ENCODE results near the gene NKX6-1. TPM values are rescaled to one million over a fixed set of nuclear protein-coding genes. Genes with fewer than 3 reads are reported as not detected.

Gene NKX6-1
- total RNA-seq, 1 donor from 2014 or later: 107 TPM

GRCh38 chr4:84484236-84484635, 14.9 kb downstream of the NKX6-1 start:
- no peak for DNase-seq (ENCODE audit: low spot score, unreplicated experiment)
- peaks cover 81% of the 10 kb centered on the region for H3K27me3 Mint-ChIP-seq
- H3K4me1 Mint-ChIP-seq (ENCODE audit: low read depth): peaks cover 20% of the 10 kb centered on the region
- no peak overlapping the region for H3K4me3 Mint-ChIP-seq (ENCODE audit: low read depth)
- no peak overlapping the region for H3K27ac Mint-ChIP-seq
- peaks cover 4% of the 10 kb centered on the region for H3K36me3 Mint-ChIP-seq (ENCODE audit: insufficient read depth)
- TF ChIP-seq CTCF (IDR thresholded peaks at IDR 0.05; ENCODE audit: unreplicated experiment): no peak
- peaks cover 3% of the 10 kb centered on the region for H3K9me3 Mint-ChIP-seq (ENCODE audit: low read depth)

DNA sequence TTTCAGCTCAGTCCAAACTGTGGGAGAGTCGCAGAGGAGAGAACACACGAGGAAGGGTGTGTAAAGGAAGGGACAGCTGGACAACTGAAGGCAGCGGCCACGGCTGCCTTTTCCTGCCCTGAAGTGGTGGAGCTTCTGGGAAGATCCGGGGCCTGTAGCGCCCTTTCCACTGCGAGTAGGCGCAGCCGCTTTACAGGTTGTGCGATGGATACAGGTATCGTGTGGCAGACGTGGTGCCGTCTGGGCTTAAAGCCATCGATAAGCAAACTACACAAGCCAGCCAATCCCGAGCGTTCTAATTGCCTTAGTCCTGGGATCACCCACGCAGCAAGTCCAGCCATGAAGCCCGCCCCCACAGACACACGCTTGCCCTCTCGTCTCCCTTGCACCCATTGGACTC, 15.4 kb downstream of the NKX6-1 start:
- Mint-ChIP-seq H3K9me3 (ENCODE audit: low read depth) (peaks cover 3% of the 10 kb centered on the region), H3K4me3 (ENCODE audit: low read depth) (no peak overlapping the region), H3K36me3 (ENCODE audit: insufficient read depth) (peaks cover 4% of the 10 kb centered on the region), H3K4me1 (ENCODE audit: low read depth) (peaks cover 17% of the 10 kb centered on the region), H3K27me3 (peaks cover 76% of the 10 kb centered on the region), H3K27ac (no peak overlapping the region)
- no peak for DNase-seq (ENCODE audit: low spot score, unreplicated experiment)
- TF ChIP-seq CTCF (IDR thresholded peaks at IDR 0.05; ENCODE audit: unreplicated experiment): no peak

DNA sequence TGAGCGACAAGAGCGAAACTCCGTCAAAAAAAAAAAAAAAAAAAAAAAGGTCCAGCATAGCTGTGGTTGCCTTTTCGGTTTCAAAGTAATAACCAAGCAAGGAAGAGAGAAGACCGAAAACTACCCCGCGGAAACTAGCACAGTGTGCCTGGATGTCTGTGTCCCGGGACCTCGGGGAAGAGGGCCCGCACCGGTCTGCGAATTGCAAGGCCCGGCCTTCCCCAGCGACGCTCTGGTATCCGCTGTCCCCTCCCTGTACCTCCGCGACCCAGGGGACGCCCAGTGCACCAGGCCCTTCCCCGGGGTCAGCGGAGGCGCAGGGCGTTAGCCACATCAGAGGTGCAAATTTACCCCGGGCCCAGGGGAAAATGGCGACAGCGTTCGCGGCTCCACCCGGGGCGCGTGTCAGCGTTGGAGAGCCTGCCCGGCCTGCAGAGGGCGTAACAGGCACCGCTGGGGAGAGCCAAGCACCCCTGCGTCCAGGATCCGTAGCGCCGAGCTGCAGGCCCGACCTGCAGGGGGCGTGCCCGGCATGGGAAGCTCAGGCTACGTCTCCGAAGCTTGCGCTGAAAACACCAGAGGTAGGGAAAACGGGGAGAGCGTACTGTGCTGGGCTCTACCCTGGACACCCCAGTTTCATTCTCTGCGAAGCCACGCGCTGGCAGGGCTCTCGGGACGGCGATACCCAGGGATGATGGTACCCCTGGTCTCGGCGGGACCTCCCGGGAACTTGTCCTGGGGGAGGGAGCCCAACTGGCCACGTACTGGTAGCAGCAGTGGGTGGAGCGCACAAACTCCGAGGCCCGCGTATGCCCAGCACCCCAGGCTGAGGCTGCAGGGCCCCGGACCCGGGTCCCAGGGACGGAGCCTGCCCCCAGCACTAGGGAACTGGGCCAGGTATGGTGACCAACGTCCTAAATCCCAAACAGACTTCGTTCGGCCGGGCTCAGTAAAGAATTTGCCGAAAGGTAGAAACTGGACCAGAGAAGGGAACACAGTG, 16.2 kb downstream of the NKX6-1 start:
- peaks cover 4% of the 10 kb centered on the region for H3K36me3 Mint-ChIP-seq (ENCODE audit: insufficient read depth)
- no peak overlapping the region for H3K27ac Mint-ChIP-seq
- H3K9me3 Mint-ChIP-seq (ENCODE audit: low read depth): peaks cover 3% of the 10 kb centered on the region
- TF ChIP-seq CTCF (IDR thresholded peaks at IDR 0.05; ENCODE audit: unreplicated experiment): peak; percentile 28
- no peak for DNase-seq (ENCODE audit: low spot score, unreplicated experiment)
- H3K27me3 Mint-ChIP-seq: peaks cover 71% of the 10 kb centered on the region
- no peak overlapping the region for H3K4me3 Mint-ChIP-seq (ENCODE audit: low read depth)
- H3K4me1 Mint-ChIP-seq (ENCODE audit: low read depth): peaks cover 22% of the 10 kb centered on the region

DNA sequence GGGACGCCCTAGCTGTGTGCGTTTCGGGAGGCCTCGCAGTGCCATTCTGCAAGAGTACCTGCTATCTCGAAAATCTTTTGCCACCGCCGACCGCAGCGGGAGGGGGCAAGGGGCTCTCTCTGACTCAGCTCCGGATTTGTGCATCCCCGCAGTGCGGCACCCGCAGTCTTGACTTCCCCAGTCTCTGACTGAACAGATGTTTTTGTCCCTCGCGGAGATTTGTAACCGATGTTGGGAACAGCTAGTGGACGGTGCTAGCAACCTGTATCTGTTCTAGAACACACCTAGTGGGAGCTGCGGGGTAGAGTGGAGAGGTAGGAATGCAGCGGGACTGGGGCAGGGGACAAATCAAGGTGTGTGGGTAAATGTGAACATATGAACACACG, 17.2 kb downstream of the NKX6-1 start:
- peak overlapping the region; percentile 75 for H3K27ac Mint-ChIP-seq

More for the DNA sequence above, 17.2 kb downstream of the NKX6-1 start:
- DNase-seq (ENCODE audit: low spot score, unreplicated experiment): no peak
- Mint-ChIP-seq H3K9me3 (ENCODE audit: low read depth) (peaks cover 3% of the 10 kb centered on the region), H3K27me3 (peaks cover 66% of the 10 kb centered on the region), H3K4me3 (ENCODE audit: low read depth) (peak overlapping the region; percentile 65), H3K4me1 (ENCODE audit: low read depth) (peaks cover 24% of the 10 kb centered on the region), H3K36me3 (ENCODE audit: insufficient read depth) (peaks cover 4% of the 10 kb centered on the region)
- no peak for TF ChIP-seq CTCF (IDR thresholded peaks at IDR 0.05; ENCODE audit: unreplicated experiment)

All from progenitor cell of endocrine pancreas (in vitro differentiated cells).